H1 (cell line): Measurements from ENCODE around the gene SPTSSB.

Experiments used
- CTCF ChIP-seq, 3 experiments: IDR thresholded peaks; 1 replicate in 2 of 3; 2 replicates in 1 of 3; pipeline versions ENCODE4 v1.5.1 to v1.6.1; 2011; ENCODE audit warnings: low read length in 3 of 3, mild to moderate bottlenecking in 3 of 3, inconsistent platforms in 2 of 3, low read depth in 1 of 3, moderate library complexity in 1 of 3; ENCODE audit not compliant: insufficient read depth in 1 of 3; ENCODE audit errors: control extremely low read depth in 1 of 3
- EP300 ChIP-seq, 2 experiments: IDR thresholded peaks; 1 replicate in 1 of 2; 2 replicates in 1 of 2; pipeline ENCODE4 v1.6.1; 2011 to 2012; ENCODE audit warnings: low read depth in 2 of 2, low read length in 2 of 2, mild to moderate bottlenecking in 2 of 2, borderline replicate concordance in 1 of 2, inconsistent platforms in 1 of 2, moderate library complexity in 1 of 2
- EZH2 ChIP-seq: fragments of 200-600 bp; sonication (generic); IDR thresholded peaks from 2 replicates; pipeline ENCODE4 v1.7.1; 2012; ENCODE audit warnings: low read depth, mild to moderate bottlenecking, moderate library complexity, low read length, inconsistent platforms; ENCODE audit not compliant: severe bottlenecking
- HDAC6 ChIP-seq: IDR thresholded peaks from one replicate; pipeline ENCODE4 v1.7.1; 2012; ENCODE audit warnings: low read depth, mild to moderate bottlenecking, inconsistent platforms, low read length, moderate library complexity
- MAX ChIP-seq: IDR thresholded peaks from 2 replicates; pipeline ENCODE4 v1.6.1; 2012; ENCODE audit warnings: inconsistent platforms
- POLR2A ChIP-seq, 2 experiments: IDR thresholded peaks; 1 replicate in 1 of 2; 2 replicates in 1 of 2; pipeline ENCODE4 v1.6.1; 2011; ENCODE audit warnings: low read depth in 2 of 2, low read length in 2 of 2, mild to moderate bottlenecking in 2 of 2; ENCODE audit errors: control extremely low read depth in 1 of 2
- RBBP5 ChIP-seq: IDR thresholded peaks from 2 replicates; pipeline ENCODE4 v1.7.1; 2012; ENCODE audit warnings: low read depth, mild to moderate bottlenecking, inconsistent platforms, low read length, moderate library complexity, borderline replicate concordance
- SP2 ChIP-seq: IDR thresholded peaks from 2 replicates; pipeline ENCODE4 v1.6.1; 2012; ENCODE audit warnings: mild to moderate bottlenecking, low read length, inconsistent platforms
- TAF1 ChIP-seq: IDR thresholded peaks from 2 replicates; pipeline ENCODE4 v1.6.1; 2011; ENCODE audit warnings: mild to moderate bottlenecking, low read depth, low read length

- TF ChIP-seq EZH2 (no peak), TAF1 (no peak), MAX (no peak), EP300 (IDR thresholded peaks at IDR 0.05; ENCODE audit: borderline replicate concordance in 1 of 2, low read depth in 2 of 2, low read length in 2 of 2) (no peak), SP2 (no peak), HDAC6 (no peak), RBBP5 (no peak), CTCF (IDR thresholded peaks at IDR 0.05; ENCODE audit: control extremely low read depth in 1 of 3, insufficient read depth in 1 of 3, low read depth in 1 of 3, low read length in 3 of 3) (no peak), POLR2A (IDR thresholded peaks at IDR 0.05; ENCODE audit: control extremely low read depth in 1 of 2, low read depth in 2 of 2, low read length in 2 of 2) (no peak)
Observed at GRCh38 chr3:161413127-161413854, 42.0 kb upstream of the SPTSSB start.
